Measurements from ENCODE around the gene CCDC93.

GRCh38 chr2:117931266-117931665 is 82.6 kb downstream of the CCDC93 start:
- no peak for TF ChIP-seq CTCF (IDR thresholded peaks at IDR 0.05)
- TF ChIP-seq POLR2A (IDR thresholded peaks at IDR 0.05), result no peak
